Effector memory CD8-positive, alpha-beta T cell (primary cell): ENCODE results near the gene RFTN2.
A peak's percentile ranks its signal among the peaks of the same experiment; 100 is the strongest.
"Not testable (repeated sequence)": the region's sequence is repeated elsewhere in the genome, so short reads cannot be mapped to it uniquely, and the experiment has no call there.

Experiments used
- ATAC-seq: fragments of 150-1000 bp; cut with Tn5 transposase; replicated peaks from 2 replicates; pipeline ENCODE4 v1.10.0; 2021; ENCODE audit warnings: mild to moderate bottlenecking, moderate library complexity
- DNase-seq, 3 experiments: peaks; one replicate each; pipeline ENCODE4 v3.0.0; 2021
- H3K27ac Mint-ChIP-seq, 2 donors: one replicate each; pipeline ENCODE4 v1.8.0; 2022; ENCODE audit warnings: mild to moderate bottlenecking in 2 of 2, mixed read lengths in 2 of 2, moderate library complexity in 2 of 2
- H3K27me3 Mint-ChIP-seq, 2 donors: one replicate each; pipeline ENCODE4 v1.8.0; 2022; ENCODE audit warnings: mixed read lengths in 2 of 2
- H3K36me3 Mint-ChIP-seq: one replicate; pipeline ENCODE4 v1.8.0; 2022; ENCODE audit warnings: mild to moderate bottlenecking, moderate library complexity, mixed read lengths; ENCODE audit not compliant: insufficient read depth
- H3K4me1 Mint-ChIP-seq, 2 donors: one replicate each; pipeline ENCODE4 v1.8.0; 2022; ENCODE audit warnings: low read depth in 2 of 2, mixed read lengths in 2 of 2
- H3K4me3 Mint-ChIP-seq, 2 donors: one replicate each; pipeline ENCODE4 v1.8.0; 2022; ENCODE audit warnings: mild to moderate bottlenecking in 2 of 2, mixed read lengths in 2 of 2, moderate library complexity in 2 of 2
- H3K9me3 Mint-ChIP-seq, 2 donors: one replicate each; pipeline ENCODE4 v1.8.0; 2022; ENCODE audit warnings: mixed read lengths in 2 of 2

RFTN2 gene

DNA sequence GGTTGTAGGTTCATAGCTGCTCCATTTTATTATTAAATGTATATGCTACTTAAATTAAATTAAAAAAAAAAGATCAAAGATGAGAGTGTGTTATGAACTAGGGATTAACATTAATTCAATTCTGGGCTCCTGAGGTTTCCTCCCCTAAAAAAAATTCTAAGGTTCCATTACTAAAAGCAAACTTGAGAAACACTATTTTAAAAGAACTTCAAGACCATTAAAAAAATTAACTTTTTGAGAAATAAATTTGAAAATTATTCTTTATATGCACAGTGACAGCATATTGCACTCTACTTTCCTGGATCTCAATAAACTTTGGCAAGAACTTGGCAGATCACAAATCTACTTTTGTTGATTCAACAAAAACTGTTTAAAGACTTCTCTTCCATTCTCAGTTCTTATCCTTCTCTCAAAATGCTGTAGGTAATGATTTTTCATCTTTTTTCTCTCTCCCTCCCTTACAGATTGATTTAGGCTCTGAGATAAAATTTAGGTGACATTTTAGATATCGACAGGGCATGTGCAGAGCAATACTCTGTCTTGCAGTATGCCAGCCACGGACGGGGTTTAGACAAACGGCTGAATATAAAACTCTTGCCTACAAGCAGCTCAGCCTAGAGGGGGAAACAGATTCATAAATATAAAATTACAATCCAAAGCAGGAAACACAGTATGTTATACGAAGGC is 29.2 kb upstream of the RFTN2 start:
- H3K27me3 Mint-ChIP-seq: peaks cover 0 to 7% of the 10 kb centered on the region in 2 donors
- no peak for DNase-seq
- H3K36me3 Mint-ChIP-seq: peaks cover 25% of the 10 kb centered on the region
- peak overlapping the region; percentile 69 to 95 for H3K4me3 Mint-ChIP-seq
- H3K4me1 Mint-ChIP-seq: peaks cover 34 to 37% of the 10 kb centered on the region in 2 donors
- peak overlapping the region; percentile 88 to 90 for H3K27ac Mint-ChIP-seq
- H3K9me3 Mint-ChIP-seq: no peaks in the 10 kb centered on the region
- ATAC-seq: peak; percentile 51

DNA sequence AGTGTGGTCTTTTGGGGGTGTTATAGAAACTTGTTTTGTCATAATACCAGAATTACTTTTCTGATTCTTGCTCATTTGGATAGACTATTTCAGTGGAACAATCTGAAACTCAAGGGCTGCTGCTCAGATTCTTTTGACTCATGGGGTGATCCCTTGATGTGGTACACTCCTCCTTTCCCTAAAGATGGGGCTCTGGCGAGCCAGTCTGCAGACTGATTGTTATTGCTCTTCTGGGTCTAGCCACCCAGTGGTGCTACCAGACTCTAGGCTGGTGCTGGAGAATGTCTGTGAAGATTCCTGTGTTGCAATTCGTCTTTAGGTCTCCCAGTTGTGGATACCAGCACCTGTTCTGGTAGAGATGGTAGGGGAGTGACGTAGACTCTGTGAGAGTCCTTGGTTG is 25.6 kb upstream of the RFTN2 start:
- no peaks in the 10 kb centered on the region for H3K9me3 Mint-ChIP-seq
- peaks cover 0 to 7% of the 10 kb centered on the region in 2 donors for H3K27me3 Mint-ChIP-seq
- H3K36me3 Mint-ChIP-seq: peaks cover 16% of the 10 kb centered on the region
- peaks cover 6 to 16% of the 10 kb centered on the region in 2 donors for H3K4me1 Mint-ChIP-seq
- DNase-seq (no peak), ATAC-seq (no peak)
- no peak overlapping the region for H3K27ac Mint-ChIP-seq
- H3K4me3 Mint-ChIP-seq: no peak overlapping the region

DNA sequence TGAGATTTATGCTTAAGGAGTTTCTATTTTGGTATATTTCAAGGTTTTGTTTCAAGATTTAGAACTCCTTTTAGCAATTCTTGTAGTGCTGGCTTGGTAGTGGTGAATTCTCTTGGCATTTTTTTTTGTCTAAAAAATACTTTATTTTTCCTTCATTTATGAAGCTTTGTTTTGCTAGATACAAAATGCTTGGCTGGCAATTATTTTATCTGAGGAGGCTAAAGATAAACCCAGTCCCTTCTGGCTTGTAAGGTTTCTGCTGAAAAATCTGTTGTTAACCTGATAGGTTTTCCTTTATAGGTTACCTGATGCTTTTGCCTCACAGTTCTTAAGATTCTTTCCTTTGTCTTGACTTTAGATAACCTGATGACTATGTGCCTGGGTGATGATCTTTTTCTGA is 24.3 kb upstream of the RFTN2 start:
- not testable (repeated sequence) for H3K27me3 Mint-ChIP-seq, H3K9me3 Mint-ChIP-seq, H3K27ac Mint-ChIP-seq, ATAC-seq, H3K4me3 Mint-ChIP-seq, DNase-seq, H3K36me3 Mint-ChIP-seq
- peaks cover 2 to 11% of the 10 kb centered on the region in 2 donors for H3K4me1 Mint-ChIP-seq

DNA sequence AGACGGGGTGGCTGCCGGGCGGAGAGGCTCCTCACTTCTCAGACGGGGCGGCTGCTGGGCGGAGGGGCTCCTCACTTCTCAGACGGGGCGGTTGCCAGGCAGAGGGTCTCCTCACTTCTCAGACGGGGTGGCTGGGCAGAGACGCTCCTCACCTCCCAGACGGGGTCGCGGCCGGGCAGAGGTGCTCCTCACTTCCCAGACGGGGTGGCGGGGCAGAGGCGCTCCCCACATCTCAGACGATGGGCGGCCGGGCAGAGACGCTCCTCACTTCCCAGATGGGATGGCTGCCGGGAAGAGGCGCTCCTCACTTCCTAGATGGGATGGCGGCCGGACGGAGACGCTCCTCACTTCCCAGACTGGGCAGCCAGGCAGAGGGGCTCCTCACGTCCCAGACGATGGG is 21.2 kb upstream of the RFTN2 start:
- not testable (repeated sequence) for H3K27me3 Mint-ChIP-seq, H3K36me3 Mint-ChIP-seq, DNase-seq, ATAC-seq, H3K9me3 Mint-ChIP-seq, H3K27ac Mint-ChIP-seq, H3K4me3 Mint-ChIP-seq
- peaks cover 0 to 11% of the 10 kb centered on the region in 2 donors for H3K4me1 Mint-ChIP-seq

- H3K4me1 Mint-ChIP-seq, H3K4me3 Mint-ChIP-seq, H3K27me3 Mint-ChIP-seq, H3K9me3 Mint-ChIP-seq, ATAC-seq, H3K27ac Mint-ChIP-seq, DNase-seq, H3K36me3 Mint-ChIP-seq: not testable (repeated sequence)
Measured at GRCh38 chr2:197695971-197696370, 20.6 kb upstream of the RFTN2 start.

- H3K36me3 Mint-ChIP-seq, H3K9me3 Mint-ChIP-seq, H3K27ac Mint-ChIP-seq, H3K27me3 Mint-ChIP-seq, DNase-seq, ATAC-seq, H3K4me1 Mint-ChIP-seq, H3K4me3 Mint-ChIP-seq: not testable (repeated sequence)
Measured at GRCh38 chr2:197695206-197695605, 19.8 kb upstream of the RFTN2 start.

- DNase-seq (no peak), ATAC-seq (no peak)
- no peak overlapping the region for H3K27ac Mint-ChIP-seq
- no peaks in the 10 kb centered on the region for H3K4me1 Mint-ChIP-seq
- H3K9me3 Mint-ChIP-seq: no peaks in the 10 kb centered on the region
- no peaks in the 10 kb centered on the region for H3K36me3 Mint-ChIP-seq
- H3K27me3 Mint-ChIP-seq: peaks cover 0 to 28% of the 10 kb centered on the region in 2 donors
- no peak overlapping the region for H3K4me3 Mint-ChIP-seq
Measured at GRCh38 chr2:197677483-197677882, 2.1 kb upstream of the RFTN2 start.

DNA sequence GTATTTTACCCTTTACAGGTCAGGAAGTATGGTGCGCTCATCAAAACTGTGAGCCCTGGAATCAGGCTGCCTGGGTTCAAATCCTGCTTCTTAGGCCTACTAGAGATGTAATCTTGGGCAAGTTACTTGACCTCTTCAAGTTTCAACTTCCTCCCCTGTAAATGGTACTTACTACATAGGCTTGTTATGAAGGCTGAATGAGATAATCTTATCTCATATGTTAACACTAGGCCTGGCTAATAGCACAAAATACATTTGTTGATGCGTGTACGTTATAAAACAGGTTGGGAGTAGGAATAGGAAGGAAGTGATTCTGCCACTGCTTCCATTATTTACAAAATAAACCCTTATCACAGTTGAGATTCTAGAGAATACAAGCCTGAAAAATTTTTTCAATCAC is 1.7 kb upstream of the RFTN2 start:
- Mint-ChIP-seq H3K4me3 (no peak overlapping the region), H3K36me3 (no peaks in the 10 kb centered on the region), H3K27me3 (peaks cover 0 to 26% of the 10 kb centered on the region in 2 donors), H3K27ac (no peak overlapping the region), H3K4me1 (no peaks in the 10 kb centered on the region), H3K9me3 (no peaks in the 10 kb centered on the region)
- ATAC-seq (no peak), DNase-seq (no peak)

GRCh38 chr2:197675711-197676188 is 363 bp upstream of the RFTN2 start:
- Mint-ChIP-seq H3K27me3 (peaks cover 0 to 26% of the 10 kb centered on the region in 2 donors), H3K9me3 (no peaks in the 10 kb centered on the region), H3K4me1 (no peaks in the 10 kb centered on the region), H3K27ac (no peak overlapping the region), H3K4me3 (no peak overlapping the region), H3K36me3 (no peaks in the 10 kb centered on the region)
- DNase-seq (no peak), ATAC-seq (no peak)

- Mint-ChIP-seq H3K36me3 (no peaks in the 10 kb centered on the region), H3K4me1 (no peaks in the 10 kb centered on the region), H3K4me3 (no peak overlapping the region), H3K9me3 (no peaks in the 10 kb centered on the region), H3K27ac (no peak overlapping the region), H3K27me3 (peaks cover 0 to 32% of the 10 kb centered on the region in 2 donors)
- ATAC-seq: no peak
- DNase-seq: no peak
Measured at GRCh38 chr2:197674591-197674990, 796 bp downstream of the RFTN2 start.

DNA sequence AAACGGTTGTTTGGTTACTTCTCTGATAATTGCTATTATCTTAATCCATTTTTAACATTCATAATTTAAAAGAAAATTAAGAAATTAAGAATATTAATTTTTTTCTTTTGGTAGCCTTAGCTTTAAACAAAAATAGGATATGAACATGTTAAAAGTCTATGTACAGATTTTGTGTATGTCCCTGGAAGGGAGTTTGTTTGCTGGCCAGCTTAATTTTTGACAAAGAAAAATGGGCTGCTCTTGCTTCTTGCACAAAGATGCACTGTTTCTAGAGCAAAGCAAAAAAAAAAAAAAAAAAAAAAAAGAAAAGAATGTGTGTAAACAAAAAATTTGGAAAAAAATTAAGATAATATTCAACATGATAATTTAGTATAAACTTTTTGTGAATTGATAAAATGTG is 1.3 kb downstream of the RFTN2 start:
- ATAC-seq: no peak
- H3K36me3 Mint-ChIP-seq: no peaks in the 10 kb centered on the region

GRCh38 chr2:197673606-197674005 is 1.8 kb downstream of the RFTN2 start:
- Mint-ChIP-seq H3K27ac (no peak overlapping the region), H3K4me3 (no peak overlapping the region), H3K4me1 (no peaks in the 10 kb centered on the region), H3K27me3 (peaks cover 0 to 32% of the 10 kb centered on the region in 2 donors), H3K9me3 (no peaks in the 10 kb centered on the region), H3K36me3 (no peaks in the 10 kb centered on the region)
- DNase-seq (no peak), ATAC-seq (no peak)

More for the DNA sequence above, 1.3 kb downstream of the RFTN2 start:
- Mint-ChIP-seq H3K27me3 (peaks cover 0 to 32% of the 10 kb centered on the region in 2 donors), H3K9me3 (no peaks in the 10 kb centered on the region), H3K27ac (no peak overlapping the region), H3K4me1 (no peaks in the 10 kb centered on the region), H3K4me3 (no peak overlapping the region)
- no peak for DNase-seq

DNA sequence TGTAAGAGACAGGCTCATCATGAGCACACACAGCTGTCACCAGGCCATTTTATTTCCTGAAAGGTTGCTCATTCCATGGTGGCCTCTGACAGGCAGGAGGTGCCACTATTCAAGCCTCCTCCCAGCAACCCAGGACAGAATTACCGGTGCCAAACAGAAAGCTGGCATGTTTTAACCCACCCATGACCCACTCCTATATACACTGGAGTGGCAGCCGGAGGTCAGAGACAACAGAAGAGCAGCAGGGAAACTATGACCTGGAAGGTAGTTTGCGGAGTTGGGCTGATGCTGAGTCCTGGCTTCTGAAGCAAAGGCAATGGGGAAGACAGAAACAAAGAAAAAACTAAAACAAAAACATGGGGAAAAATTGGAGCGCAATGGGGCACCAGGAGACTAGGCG is 2.3 kb downstream of the RFTN2 start:
- no peak for ATAC-seq
- Mint-ChIP-seq H3K4me1 (no peaks in the 10 kb centered on the region), H3K36me3 (no peaks in the 10 kb centered on the region), H3K9me3 (no peaks in the 10 kb centered on the region), H3K27ac (no peak overlapping the region), H3K4me3 (no peak overlapping the region), H3K27me3 (peaks cover 0 to 30% of the 10 kb centered on the region in 2 donors)
- DNase-seq: no peak

- Mint-ChIP-seq H3K4me3 (no peak overlapping the region), H3K36me3 (no peaks in the 10 kb centered on the region), H3K27ac (no peak overlapping the region), H3K27me3 (peaks cover 0 to 24% of the 10 kb centered on the region in 2 donors), H3K4me1 (no peaks in the 10 kb centered on the region), H3K9me3 (peaks cover 0 to 3% of the 10 kb centered on the region in 2 donors)
- no peak for ATAC-seq
- DNase-seq: no peak
Measured at GRCh38 chr2:197672371-197672893, 3.0 kb downstream of the RFTN2 start.
